Measurements from ENCODE around the gene NKAP.

NKAP gene

GRCh38 chrX:119887721-119888425 is 55.7 kb downstream of the NKAP start:
- TF ChIP-seq, protein P1, sequence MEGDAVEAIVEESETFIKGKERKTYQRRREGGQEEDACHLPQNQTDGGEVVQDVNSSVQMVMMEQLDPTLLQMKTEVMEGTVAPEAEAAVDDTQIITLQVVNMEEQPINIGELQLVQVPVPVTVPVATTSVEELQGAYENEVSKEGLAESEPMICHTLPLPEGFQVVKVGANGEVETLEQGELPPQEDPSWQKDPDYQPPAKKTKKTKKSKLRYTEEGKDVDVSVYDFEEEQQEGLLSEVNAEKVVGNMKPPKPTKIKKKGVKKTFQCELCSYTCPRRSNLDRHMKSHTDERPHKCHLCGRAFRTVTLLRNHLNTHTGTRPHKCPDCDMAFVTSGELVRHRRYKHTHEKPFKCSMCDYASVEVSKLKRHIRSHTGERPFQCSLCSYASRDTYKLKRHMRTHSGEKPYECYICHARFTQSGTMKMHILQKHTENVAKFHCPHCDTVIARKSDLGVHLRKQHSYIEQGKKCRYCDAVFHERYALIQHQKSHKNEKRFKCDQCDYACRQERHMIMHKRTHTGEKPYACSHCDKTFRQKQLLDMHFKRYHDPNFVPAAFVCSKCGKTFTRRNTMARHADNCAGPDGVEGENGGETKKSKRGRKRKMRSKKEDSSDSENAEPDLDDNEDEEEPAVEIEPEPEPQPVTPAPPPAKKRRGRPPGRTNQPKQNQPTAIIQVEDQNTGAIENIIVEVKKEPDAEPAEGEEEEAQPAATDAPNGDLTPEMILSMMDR (IDR thresholded peaks at IDR 0.05; ENCODE audit: low read depth, low read length) = peak; percentile 74
- H3K4me3 ChIP-seq (ENCODE audit: low read depth, low read length) = peak overlapping the region; percentile 49

GRCh38 chrX:119885554-119886428 is 57.8 kb downstream of the NKAP start:
- H3K4me3 ChIP-seq (ENCODE audit: low read depth, low read length) = no peak overlapping the region
- TF ChIP-seq, protein P1 (IDR thresholded peaks at IDR 0.05; ENCODE audit: low read depth, low read length) = no peak

- no peak overlapping the region for H3K4me3 ChIP-seq (ENCODE audit: low read depth, low read length)
- TF ChIP-seq, protein P1 (IDR thresholded peaks at IDR 0.05; ENCODE audit: low read depth, low read length) = peak; percentile 67
Observed at GRCh38 chrX:119880552-119881437, 62.8 kb downstream of the NKAP start.

- TF ChIP-seq, protein P1 (IDR thresholded peaks at IDR 0.05; ENCODE audit: low read depth, low read length) = no peak
- H3K4me3 ChIP-seq (ENCODE audit: low read depth, low read length) = no peak overlapping the region
Observed at GRCh38 chrX:119880076-119880475, 63.5 kb downstream of the NKAP start.

- TF ChIP-seq, protein P1 (IDR thresholded peaks at IDR 0.05; ENCODE audit: low read depth, low read length) = no peak
- no peak overlapping the region for H3K4me3 ChIP-seq (ENCODE audit: low read depth, low read length)
Observed at GRCh38 chrX:119878740-119879139, 64.8 kb downstream of the NKAP start.

DNA sequence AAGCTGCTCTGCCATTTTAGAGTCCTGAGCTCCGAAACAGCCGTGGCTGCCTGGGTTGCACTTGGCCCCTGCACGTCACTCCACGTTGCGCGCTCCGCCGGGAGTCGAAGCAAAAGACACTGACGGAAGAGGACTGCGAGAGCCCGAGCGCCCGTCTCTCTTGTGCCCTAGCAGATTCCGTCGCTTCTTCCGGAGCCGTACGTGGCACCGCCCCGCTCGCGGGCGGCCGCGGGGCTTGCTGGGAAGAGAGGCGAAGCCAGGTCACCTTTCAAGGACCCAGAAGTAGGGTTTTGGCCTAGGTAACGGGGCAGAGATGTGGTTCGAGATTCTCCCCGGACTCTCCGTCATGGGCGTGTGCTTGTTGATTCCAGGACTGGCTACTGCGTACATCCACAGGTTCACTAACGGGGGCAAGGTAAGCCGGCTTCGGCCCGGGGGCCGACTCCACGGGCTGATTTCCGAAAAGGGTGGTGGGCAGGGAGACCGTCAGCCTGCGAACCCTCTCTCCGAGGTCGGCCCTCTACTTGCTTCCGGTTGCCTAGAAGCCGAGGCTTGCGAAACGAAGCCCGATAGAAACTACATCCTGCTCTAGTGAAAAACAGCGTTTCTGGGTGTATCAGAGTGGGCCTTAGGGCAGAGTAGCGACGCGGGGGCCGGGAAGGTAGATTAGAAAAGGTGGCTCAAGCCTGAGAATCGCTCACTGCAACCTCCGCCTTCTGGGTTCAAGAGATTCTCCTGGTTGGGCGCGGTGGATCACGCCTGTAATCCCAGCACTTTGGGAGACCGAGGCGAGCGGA is 71.8 kb downstream of the NKAP start, which contains the start of the genes NDUFA1 and RNF113A:
Gene NDUFA1, plus strand, starts transcription at position 234 of the 797 bp plus-strand sequence. Its CDS starts 80 bp downstream, at position 314.
Gene RNF113A, minus strand, starts transcription at position 135 of the 797 bp plus-strand sequence. Its CDS starts 120 bp downstream, at position 15.
- H3K4me3 ChIP-seq (ENCODE audit: low read depth, low read length) = peak within 1 kb of the TSS; percentile 77
- TF ChIP-seq, protein P1 (IDR thresholded peaks at IDR 0.05; ENCODE audit: low read depth, low read length) = no peak
